Measurements from ENCODE around the gene RHBDL2. TPM values are rescaled to one million over a fixed set of nuclear protein-coding genes. Genes with fewer than 3 reads are reported as not detected.
A peak's percentile ranks its signal among the peaks of the same experiment; 100 is the strongest.
"Not testable (repeated sequence)": the region's sequence is repeated elsewhere in the genome, so short reads cannot be mapped to it uniquely, and the experiment has no call there.

The RHBDL2 gene, protein sequence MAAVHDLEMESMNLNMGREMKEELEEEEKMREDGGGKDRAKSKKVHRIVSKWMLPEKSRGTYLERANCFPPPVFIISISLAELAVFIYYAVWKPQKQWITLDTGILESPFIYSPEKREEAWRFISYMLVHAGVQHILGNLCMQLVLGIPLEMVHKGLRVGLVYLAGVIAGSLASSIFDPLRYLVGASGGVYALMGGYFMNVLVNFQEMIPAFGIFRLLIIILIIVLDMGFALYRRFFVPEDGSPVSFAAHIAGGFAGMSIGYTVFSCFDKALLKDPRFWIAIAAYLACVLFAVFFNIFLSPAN
- polyA plus RNA-seq (2013, experiment 1 of 2; ENCODE audit: insufficient read length) = 0.40 TPM
- polyA plus RNA-seq (2013, experiment 2 of 2; ENCODE audit: insufficient read length) = 0.21 TPM

DNA sequence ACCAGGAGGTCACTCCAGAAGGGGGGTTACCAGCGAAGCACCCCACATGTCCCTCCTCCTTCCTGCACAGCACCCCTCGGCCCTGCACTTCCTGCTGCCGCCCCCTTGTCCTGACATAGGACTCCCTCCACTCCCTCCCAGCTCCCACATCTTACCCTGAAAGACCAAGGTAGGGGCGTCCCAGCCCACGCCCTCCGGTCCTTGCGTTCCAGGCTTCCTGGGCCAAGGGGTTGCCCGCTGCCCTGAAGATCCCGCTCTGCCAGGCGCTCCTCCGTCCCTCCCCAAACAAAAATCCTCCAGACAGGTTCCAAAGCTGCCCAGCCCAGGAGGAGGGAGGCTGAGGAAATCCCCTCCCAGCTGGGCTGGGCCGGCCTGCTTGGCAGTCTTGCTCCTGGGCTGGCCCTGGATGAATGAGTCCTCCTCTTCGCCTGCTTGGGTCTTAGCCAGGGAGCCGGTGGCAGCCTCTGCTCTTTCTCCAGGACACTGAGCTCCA, at the start of gene RHBDL2:
Gene RHBDL2 (minus strand): TSS at position 304 of the 493 bp plus-strand sequence. CDS start 22,618 bp downstream, outside the sequence.
- no peak for DNase-seq

DNA sequence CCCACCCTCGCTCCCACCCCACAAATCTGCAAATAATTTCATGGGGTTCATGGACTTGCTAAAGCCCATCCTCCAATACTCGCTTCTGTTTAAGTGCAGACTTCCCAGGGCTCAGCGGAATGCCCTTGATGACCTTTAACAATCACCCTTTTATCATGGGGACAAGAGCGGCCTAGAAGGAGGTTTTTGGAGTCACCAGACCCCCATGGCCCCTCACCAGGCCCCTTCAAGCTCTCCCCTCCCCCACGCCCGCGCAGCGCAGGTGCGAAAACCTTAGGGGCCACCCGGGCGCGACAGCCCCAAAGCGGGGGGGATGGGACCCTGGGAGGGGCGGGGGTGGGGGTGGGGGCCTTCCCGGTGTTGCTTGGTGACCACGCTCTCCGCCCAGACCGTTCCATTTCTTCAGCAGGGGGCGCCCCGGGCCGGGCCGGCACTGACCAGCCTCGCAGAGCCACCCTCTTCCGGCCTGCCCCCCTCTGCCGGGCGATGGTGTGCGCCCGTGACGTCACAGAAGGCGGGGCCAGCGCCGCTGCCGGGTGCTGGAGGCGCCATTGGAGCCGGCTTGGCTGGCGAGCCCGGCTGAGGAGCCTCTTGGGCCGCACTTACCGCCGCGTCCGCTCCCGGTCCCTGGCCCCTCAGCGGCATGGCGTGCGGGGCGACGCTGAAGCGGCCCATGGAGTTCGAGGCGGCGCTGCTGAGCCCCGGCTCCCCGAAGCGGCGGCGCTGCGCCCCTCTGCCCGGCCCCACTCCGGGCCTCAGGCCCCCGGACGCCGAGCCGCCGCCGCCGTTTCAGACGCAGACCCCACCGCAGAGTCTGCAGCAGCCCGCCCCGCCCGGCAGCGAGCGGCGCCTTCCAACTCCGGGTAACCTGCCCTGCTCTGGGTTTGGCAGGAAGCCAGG, 49.4 kb upstream of the RHBDL2 start, which contains the start of gene AKIRIN1:
Gene AKIRIN1 (plus strand): TSS at position 539 of the 900 bp plus-strand sequence. CDS start 105 bp downstream, at position 644.
- peak; percentile 98 for DNase-seq

DNA sequence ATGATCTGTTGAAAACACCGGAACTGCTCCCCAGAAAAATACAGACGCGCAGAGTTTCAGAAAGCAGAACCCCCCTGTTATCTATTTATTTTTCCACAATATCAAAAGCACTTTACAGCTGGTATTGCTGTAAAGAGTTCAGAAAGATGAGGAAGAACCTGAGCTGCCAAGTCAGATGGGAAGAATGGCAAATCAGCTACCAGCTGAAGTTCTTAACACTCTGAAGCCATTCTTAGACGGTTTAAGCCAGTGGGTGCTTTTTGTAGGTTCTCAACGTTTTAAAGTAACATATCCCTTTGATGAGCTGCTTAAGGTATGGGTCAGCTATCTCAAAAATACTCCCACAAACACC, 48.7 kb upstream of the RHBDL2 start:
- no peak for DNase-seq

DNA sequence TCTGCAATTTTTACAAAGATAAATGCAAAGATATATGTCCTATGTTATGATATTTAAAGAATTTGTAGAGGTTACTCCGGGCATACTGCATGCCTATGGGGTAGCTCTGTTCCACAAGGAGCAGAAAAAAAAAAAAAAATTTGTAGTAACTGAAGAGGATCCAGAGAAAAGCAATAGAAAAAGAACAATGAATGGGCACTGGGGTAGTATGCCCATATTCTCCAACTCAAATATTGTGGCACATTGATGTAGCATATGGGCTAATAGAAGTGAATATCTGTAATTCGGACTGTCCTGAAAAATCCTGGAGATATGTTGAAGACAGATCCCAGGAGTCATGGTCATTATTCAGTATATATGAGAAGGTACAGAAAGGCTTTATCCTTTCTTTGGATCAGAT, 48.3 kb upstream of the RHBDL2 start:
- DNase-seq = no peak

DNA sequence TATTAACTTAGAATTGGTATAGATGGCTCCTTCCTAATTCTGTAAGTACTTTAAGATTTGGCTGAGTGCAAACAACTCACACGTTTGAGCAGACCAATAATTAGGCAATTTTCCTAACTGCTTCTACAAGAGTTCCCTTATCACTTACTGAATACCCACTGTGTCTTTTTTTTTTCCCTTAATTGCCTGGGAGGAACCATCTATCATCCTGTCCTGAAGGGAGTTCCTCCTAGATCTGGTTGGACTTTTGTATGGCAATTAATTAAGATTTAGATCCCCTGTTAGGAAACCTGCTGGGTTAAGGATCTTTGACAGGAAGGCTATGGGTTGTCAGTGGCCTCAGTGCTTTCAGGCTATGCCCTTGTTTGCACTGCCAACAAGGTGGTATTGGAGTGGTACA, 37.8 kb upstream of the RHBDL2 start:
- DNase-seq = not testable (repeated sequence)

DNA sequence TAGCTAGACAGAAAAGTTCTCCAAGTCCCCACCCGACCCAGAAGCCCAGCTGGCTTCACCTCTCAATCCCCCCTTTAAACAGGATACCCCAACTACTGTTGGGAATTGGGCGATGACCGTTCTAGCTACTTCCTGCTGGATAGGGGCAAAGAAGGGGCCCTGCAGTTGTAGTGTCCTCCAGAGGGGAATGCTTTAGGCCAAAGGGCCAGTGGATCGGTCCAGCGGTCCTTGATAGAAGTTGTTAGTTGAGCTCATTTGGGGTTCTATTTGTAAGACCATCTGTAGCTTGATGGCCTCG, 36.6 kb upstream of the RHBDL2 start:
- not testable (repeated sequence) for DNase-seq

DNA sequence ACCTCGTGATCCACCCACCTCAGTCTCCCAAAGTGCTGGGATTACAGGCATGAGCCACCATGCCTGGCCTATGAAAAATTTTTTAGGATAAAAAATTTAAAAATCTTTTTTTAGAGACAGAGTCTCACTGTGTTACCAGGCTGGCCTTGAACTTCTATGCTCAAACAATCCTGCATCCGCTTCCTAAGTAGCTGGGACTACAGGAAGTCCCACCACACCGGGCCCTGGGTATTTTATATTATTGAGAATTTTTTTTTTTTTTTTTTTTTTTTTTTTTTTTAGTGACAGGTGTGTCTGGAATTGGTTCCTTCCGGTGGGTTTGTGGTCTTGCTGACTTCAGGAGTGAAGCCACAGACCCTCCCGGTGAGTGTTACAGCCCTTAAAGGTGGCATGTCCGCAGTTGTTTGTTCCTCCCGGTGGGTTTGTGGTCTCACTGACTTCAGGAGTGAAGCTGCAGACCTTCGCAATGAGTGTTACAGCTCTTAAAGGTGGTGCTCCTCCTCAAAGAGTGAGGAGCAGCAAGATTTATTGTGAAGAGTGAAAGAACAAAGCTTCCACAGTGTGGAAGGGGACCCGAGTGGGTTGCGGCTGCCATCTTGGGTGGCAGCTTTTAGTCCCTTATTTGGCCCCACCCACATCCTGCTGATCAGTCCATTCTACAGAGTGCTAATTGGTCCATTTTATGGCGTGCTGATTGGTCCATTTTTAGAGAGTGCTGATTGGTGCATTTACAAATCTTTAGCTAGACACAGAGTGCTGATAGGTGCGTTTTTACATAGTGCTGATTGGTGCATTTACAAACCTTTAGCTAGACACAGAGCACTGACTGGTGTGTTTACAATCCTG, 36.0 kb upstream of the RHBDL2 start:
- DNase-seq = not testable (repeated sequence)

DNA sequence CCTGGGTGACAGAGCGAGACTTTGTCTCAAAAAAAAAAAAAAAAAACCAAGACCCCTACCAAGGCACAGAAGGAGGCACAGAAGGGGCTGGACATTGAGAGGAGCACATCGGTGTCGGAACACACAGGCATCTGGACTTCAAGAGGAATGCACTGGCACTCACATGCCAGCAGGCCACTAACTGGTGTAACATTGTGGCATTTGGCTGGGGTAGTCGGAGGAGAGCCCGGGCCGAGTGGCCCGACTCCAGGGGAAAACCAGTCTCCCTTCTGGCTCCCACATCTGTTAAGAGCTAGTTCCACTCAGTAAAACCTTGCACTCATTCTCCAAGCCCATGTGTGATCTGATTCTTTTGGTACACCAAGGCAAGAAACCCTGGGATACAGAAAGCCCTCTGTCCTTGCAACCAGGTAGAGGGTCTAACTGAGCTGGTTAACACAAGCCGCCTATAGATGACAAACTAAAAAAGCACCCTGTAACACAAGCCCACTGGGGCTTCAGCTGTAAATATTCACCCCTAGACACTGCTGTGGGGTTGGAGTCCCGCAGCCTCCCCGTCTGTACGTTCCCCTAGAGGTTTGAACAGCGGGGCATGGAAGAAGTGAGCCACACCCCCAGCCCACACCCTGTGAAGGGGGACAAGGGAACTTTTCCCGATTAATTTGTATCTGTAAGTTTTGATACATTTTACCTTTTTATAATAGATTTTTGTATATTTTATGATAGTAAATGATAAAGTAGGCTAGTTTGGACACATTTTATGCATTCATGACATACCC, 32.2 kb upstream of the RHBDL2 start:
- no peak for DNase-seq

DNA sequence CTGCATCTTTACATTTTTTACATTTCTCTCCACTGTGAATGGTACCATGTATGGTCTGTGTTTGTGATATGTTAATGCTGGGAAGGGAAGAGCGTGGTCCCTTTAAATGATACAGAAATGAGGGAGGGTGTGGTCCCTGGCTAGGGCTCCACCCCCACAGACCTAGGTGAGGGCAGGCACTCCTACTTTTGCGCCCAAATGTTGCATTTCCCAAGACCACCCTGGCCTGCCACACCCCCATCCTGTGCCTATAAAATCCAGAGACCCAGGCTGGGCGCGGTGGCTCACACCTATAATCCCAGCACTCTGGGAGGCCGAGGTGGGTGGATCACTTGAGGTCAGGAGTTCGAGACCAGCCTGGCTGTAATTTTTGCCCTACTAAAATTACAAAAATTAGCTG, 31.5 kb upstream of the RHBDL2 start:
- DNase-seq = not testable (repeated sequence)

DNA sequence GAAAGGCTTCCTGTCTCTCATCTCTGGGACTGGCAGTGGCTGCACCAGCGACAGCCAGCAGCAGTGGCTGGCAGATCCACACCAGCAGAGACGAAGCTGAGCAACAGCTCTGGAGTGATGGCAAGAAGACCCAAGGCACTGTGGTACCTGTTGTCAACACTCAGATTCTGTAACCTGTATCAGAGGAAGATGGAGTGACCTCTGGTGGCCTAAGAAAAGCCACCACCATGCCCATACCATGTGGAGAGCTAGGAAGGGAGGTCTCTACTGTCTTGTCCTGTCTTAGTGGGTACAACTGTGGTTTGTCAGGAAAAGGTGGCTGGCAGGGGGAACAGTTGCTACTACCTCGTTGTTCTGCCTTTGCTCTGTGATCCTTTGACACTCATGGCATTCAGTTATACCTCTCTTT, 22.5 kb upstream of the RHBDL2 start:
- no peak for DNase-seq

DNA sequence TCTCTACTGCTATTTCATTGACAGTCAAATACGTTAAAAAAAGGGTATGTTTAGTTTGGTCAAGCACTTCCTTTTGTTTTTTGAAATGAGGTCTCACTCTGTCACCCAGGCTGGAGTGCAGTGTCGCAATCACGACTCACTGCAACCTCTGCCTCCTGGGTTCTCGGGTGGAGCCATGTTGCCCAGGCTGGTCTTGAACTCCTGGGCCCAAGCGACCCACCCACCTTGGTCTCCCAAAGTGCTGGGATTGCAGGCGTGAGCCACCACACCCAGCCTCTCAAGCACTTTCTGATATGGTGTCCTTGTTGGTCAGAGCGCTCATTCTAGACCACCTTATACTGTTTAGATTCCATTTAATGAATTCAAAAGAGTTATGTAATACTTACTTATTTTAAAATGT, 20.9 kb upstream of the RHBDL2 start:
- peak; percentile 11 for DNase-seq

DNA sequence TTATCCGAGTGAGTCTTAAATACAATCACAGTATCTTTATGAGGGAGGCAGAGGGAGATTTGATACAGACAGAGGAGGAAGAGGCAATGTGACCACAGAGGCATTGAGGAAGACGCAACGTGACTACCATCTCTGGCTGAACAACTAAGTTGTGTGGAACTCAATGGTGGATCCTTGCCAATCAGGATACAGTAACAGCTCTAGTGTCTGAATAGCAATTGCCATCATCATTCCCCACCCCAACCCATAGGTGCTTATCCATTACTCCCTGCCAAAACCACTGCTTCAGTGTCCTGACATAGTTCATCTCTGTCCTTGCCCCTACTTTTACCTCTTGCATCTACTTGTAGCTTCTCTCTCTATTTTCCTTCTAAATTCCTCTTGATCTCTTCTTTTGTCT, 20.5 kb upstream of the RHBDL2 start:
- peak; percentile 81 for DNase-seq

DNA sequence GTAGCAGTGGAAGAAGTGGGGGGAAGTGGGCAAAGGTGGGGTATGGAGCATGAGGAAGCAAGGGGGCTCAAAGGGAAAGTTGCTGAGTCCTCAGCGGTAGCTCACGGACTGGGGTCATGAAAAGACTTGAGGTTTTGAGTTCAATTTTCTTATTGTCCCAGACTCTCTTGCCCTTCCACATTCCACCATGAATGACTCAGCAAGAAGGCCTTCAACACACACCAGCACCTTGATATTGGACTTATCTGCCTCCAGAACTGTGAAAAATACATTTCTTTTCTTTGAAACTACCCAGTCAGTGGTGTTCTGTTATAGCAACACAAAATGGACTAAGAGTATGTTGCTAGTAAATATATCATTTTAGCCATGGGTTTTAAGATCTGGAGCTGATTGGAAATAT, 17.3 kb upstream of the RHBDL2 start:
- DNase-seq = peak; percentile 33

DNA sequence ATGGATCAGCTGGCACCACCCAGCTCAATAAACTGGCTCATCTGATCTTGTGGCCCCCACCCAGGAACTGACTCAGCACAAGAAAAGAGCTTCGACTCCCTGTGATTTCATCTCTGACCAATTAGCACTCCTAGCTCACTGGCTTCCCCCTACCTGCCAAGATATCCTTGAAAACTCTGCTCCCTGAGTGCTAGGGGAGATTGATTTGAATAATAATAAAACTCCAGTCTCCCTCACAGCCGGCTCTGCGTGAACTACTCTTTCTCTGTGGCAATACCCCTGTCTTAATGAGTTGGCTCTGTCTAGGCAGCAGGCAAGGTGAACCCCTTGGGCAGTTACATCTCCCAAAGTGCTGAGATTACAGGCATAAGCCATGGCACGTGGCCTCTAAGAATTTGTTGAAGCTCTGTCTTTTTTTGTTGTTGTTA, 11.8 kb upstream of the RHBDL2 start:
- DNase-seq = no peak

DNA sequence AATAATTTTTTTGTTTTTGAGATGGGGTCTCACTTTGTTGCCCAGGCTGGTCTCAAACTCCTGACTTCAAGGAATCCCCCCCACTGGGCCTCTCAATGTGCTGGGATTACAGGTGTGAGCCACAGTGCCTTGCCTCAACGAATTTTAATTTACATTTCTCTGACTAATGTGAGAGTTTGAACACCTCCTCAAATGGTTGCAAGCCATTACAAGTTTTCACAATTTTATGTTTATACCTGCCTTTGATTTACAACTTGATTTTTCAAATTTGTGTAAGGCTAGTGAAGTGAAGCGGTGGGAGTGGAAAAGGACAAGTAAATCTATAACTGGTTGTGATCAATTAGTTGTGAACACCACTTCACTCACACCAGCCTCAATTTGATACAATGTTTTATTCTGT, 8.9 kb upstream of the RHBDL2 start:
- DNase-seq = no peak

DNA sequence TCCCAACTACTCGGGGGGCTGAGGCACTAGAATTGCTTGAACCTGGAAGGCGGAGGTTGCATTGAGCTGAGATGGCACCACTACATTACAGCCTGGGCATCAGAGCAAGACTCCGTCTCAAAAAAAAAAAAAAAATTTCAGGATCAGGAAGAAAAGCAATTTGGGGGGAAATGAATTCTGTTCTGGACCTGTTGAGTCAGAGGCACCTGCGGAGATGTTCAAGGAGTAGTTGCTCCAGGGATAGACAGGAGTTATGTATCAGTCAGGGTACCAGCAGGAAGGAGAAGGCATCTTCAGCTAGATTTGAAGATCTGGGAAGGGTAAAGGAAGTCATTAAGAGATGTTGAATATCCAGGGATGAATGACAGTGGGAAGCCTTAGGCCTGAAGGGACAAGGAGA, 2.9 kb upstream of the RHBDL2 start:
- no peak for DNase-seq

DNA sequence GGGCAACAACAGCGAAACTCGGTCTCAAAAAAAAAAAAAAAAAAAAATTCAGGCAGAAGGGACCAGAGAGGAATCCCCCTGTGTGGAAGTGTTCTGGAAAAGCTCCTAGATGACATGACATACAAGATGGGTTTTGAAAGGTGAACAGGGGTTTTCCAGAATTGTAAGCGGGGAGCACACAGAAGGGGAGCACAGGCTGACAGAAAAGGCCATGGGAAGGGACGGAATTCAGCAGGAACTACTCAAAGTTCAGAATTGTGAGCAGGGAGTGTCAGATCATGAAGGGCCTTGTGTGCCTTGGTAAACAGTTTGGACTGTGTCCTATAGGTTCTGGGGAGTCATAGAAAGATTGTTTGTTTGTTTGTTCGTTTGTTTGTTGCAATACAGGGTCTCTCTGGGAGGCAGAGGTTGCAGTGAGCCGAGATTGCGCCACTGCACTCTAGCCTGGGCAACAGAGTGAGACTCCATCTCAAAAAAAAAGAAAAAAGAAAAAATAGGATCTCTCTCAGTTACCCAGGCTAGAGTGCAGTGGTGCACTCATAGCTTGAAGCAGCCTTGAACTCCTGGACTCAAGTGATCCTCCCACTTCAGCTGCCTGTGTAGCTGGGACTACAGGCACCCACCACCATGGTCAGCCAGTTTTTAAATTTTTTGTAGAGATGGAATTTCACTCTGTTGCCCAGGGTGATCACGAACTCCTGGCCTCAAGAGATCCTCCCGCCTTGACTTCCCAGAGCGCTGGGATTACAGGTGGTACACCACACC, 1.2 kb upstream of the RHBDL2 start:
- DNase-seq = no peak

DNA sequence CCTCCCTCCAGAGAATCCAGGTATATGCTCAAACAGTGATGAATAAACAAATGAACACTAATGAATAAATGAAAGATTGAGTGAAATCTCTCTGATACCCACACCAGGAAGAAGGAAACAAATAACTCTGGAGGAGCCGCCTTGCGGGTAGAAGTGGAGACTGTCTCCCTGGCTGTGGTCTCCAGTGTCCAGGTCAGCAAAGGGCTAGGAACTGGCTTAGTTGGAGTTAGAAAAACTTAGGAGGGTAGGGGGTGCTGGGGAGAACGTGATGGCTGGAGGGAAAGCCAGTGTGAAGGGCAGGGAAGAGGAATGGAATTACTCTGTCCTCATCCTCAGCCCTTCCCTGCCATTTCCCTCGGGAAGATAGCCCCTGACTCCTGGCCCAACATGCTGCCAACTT, 537 bp downstream of the RHBDL2 start:
- no peak for DNase-seq

DNA sequence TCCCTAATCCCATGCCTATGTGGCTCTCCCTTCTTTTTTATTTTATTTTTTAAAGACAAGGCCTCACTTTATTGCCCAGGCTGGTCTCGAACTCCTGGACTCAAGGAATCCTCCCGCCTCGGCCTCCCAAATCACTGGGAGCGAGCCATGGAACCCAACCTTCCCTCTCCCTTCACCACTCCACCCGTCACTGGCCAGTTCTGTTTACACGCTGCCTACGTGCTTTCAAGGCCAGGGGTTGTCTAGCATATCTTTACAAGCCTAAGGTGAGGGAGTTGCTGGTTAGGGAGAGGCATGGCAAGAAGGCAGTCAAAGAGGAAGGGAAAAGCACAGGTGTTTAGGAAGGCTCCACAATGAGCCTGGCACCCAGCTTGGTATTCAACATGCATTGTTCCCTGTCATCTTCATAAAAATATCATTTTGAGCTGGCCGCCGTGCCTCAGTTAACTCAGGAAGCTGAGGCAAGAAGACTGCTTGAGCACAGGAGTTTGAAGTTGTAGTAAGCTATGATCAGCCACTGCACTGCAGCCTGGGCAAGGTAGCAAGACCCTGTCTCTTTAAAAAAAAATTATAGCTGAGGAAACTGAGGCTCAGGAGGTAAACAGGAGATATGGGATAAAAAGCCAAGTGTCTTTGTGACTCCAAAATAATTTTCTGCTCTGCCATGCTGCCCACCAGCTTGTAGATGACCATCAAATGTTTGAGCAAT, 1.1 kb downstream of the RHBDL2 start:
- DNase-seq = no peak

DNA sequence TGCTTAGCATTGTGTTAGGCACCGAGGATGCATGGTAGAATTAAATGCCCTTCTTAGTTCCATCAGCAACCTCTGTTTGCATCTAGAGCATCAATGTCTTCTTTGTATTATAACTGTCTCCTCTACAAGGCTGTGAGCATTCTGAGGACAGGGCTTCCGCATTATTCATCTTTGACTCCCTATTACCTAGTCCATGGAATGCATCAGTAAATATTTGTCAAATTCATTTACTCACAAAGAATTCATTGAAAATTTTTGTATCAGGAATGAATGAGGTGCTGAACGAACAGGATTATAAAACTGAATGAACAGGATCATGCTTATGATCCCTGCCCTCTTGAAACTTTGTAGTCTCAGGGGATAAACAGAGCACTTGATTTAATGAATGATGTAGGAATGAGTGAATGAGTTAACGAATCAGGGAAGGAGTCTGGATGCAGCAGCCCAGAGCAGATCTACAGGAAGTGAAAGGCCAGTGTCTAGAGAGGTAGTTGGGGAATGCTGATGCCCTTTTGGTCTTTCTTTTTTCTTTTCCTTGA, 2.8 kb downstream of the RHBDL2 start:
- no peak for DNase-seq
